Tibial artery (tissue), 4 donors: ENCODE data around the gene THADA.
A peak's percentile ranks its signal among the peaks of the same experiment; 100 is the strongest.
"Not testable (repeated sequence)": the region's sequence is repeated elsewhere in the genome, so short reads cannot be mapped to it uniquely, and the experiment has no call there.

Source experiments
- DNase-seq, 2 donors: peaks; one replicate each; pipeline ENCODE4 v3.0.0-alpha.2; 2019
- H3K27ac ChIP-seq, 2 donors: fragments of 200-600 bp; sonication (generic) in 1 of 2; 1 replicate in 1 of 2; 2 replicates in 1 of 2; pipeline ENCODE4 v1.5.1; 2018 to 2019; ENCODE audit warnings: mild to moderate bottlenecking in 1 of 2
- H3K27me3 ChIP-seq, 2 donors: fragments of 200-600 bp; sonication (generic) in 1 of 2; one replicate each; pipeline versions ENCODE4 v1.5.1 to v1.6.0; 2016 to 2019
- H3K36me3 ChIP-seq, 3 donors: fragments of 200-600 bp; sonication (generic) in 2 of 3; one replicate each; pipeline ENCODE4 v1.5.1; 2016 to 2019; ENCODE audit warnings: mild to moderate bottlenecking in 2 of 3
- H3K4me1 ChIP-seq, 4 donors: fragments of 200-600 bp; sonication (generic) in 2 of 4; 1 replicate in 3 of 4; 2 replicates in 1 of 4; pipeline ENCODE4 v1.5.1; 2016 to 2019
- H3K4me3 ChIP-seq, 2 donors: fragments of 200-600 bp; sonication (generic) in 1 of 2; 1 replicate in 1 of 2; 2 replicates in 1 of 2; pipeline ENCODE4 v1.5.1; 2018 to 2019; ENCODE audit warnings: mild to moderate bottlenecking in 2 of 2
- H3K9me3 ChIP-seq, 3 donors: fragments of 200-600 bp; sonication (generic) in 1 of 3; one replicate each; pipeline ENCODE4 v1.5.1; 2016 to 2019
- intact Hi-C: fragments of 100-400 bp; cut with DNase I; formaldehyde crosslinking; loops from one replicate; pipeline ENCODE4 v1.15.0; 2023; ENCODE audit warnings: low total_unique reads
- TF ChIP-seq, protein P1 (sequence below), 2 experiments: fragments of 200-600 bp in 1 of 2; fragments of 450-650 bp in 1 of 2; IDR thresholded peaks; one replicate each; pipeline ENCODE4 v1.5.1; 2017 to 2019; ENCODE audit warnings: antibody characterized with exemption in 2 of 2, mild to moderate bottlenecking in 1 of 2, moderate library complexity in 1 of 2

Gene THADA

DNA sequence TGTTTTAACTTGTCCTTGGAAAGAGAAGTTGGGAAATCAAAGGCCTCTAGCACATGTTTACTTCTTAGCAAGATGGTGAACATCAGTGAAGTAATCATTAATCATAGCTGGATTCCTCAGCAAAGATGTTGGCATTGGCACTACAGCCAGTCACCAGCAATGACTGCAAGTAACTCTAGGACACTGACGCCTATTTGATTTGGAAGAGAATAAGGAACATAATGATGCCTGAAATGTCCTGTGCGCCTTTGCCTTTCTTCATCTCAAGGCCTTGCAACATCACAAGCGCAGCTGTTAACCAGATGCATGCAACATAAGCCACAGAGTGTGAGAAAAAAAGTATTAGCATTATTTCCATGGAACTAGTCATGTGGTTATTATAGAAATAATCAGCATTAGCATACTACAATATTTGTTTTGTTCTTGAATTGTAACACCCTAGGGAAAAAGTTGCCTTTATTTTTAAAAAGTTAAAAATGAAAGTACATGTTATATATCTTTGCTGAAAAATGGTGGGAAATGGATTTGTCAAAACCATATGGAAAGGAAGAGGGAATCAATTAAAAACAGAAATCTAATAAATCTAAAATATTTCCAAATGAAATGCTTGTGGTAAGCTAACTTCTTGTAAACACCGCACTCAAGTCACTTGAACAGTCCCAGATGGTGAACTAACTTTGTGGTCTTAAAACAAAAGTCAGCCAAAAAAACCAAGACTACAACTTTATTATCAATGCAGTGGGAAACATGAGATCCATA, 55.6 kb downstream of the THADA start:
- Histone ChIP-seq H3K4me3 (no peak overlapping the region), H3K27ac (peak overlapping the region; percentile 82), H3K4me1 (peaks cover 0 to 50% (median 24%) of the 10 kb centered on the region in 4 donors), H3K27me3 (no peaks in the 10 kb centered on the region), H3K36me3 (no peaks in the 10 kb centered on the region), H3K9me3 (no peaks in the 10 kb centered on the region)
- TF ChIP-seq, protein P1, sequence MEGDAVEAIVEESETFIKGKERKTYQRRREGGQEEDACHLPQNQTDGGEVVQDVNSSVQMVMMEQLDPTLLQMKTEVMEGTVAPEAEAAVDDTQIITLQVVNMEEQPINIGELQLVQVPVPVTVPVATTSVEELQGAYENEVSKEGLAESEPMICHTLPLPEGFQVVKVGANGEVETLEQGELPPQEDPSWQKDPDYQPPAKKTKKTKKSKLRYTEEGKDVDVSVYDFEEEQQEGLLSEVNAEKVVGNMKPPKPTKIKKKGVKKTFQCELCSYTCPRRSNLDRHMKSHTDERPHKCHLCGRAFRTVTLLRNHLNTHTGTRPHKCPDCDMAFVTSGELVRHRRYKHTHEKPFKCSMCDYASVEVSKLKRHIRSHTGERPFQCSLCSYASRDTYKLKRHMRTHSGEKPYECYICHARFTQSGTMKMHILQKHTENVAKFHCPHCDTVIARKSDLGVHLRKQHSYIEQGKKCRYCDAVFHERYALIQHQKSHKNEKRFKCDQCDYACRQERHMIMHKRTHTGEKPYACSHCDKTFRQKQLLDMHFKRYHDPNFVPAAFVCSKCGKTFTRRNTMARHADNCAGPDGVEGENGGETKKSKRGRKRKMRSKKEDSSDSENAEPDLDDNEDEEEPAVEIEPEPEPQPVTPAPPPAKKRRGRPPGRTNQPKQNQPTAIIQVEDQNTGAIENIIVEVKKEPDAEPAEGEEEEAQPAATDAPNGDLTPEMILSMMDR (IDR thresholded peaks at IDR 0.05) = peak in 1 of 2 experiments; percentile 30
- intact Hi-C loops = loop anchor here (5.0 kb wide), 1 partner anchor 568 kb away; no protein-coding TSS in a partner anchor
- peak; percentile 92 to 95 for DNase-seq

DNA sequence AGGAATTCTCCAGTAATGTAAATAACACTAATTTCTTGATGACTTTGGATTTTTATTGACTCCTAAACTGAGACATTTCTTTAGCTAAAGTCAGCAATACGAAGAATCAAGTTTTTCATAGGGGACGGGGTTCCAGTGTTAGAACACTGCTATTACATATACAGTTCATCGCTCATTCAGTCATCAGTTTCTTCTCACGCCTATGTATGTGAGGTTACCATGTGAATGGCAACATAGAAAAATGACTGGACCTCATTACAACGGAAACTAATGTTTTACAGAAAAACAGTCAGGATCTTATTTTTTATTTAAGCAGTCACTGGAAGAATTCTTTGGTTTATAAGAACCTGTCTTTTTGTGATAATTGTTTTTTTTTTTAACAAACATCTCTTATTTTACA, 56.4 kb downstream of the THADA start:
- H3K36me3 ChIP-seq = no peaks in the 10 kb centered on the region
- H3K4me3 ChIP-seq = no peak overlapping the region
- peak overlapping the region; percentile 82 for H3K27ac ChIP-seq
- no peaks in the 10 kb centered on the region for H3K9me3 ChIP-seq
- H3K4me1 ChIP-seq = peaks cover 0 to 50% (median 24%) of the 10 kb centered on the region in 4 donors
- no peak for DNase-seq
- TF ChIP-seq, protein P1 (IDR thresholded peaks at IDR 0.05) = no peak
- intact Hi-C loops = loop anchor here (5.0 kb wide), 2 partner anchors 52 to 312 kb away; partner anchors contain the start of gene ZFP36L2
- H3K27me3 ChIP-seq = no peaks in the 10 kb centered on the region

DNA sequence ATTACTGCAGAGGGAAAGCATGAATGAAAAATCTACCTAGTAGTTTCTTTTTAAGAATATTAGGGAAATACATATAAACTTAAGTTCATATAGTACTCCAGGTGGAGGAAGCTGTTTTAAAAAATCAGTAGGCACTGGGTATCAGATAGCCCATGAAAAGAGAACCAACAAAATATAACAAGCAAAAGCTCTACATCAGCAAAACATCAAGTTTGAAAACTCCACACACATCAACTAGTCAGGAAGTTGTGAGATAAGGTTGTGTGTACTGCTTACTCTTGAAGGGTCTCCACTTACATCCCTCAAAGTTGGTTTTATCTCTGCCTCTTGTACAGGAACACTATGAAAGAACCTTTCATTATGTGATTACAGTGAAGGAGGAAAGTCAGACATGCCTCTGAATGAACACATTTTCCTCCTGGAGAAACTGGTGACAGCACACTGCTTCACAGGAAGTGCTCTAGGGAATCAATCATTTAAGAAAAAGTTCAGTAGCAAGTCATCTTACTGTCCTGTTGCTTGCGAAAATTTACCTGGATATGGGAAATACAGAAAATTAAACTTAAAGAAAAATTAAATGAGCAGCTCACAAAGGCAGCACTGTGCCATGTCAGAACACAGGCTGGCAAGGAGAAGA, 57.7 kb downstream of the THADA start:
- intact Hi-C loops = loop anchor here (5.0 kb wide), 2 partner anchors 51 to 311 kb away; partner anchors contain the start of gene ZFP36L2
- Histone ChIP-seq H3K27ac (peak overlapping the region; percentile 82), H3K27me3 (no peaks in the 10 kb centered on the region), H3K36me3 (no peaks in the 10 kb centered on the region), H3K4me3 (no peak overlapping the region), H3K9me3 (no peaks in the 10 kb centered on the region), H3K4me1 (peaks cover 0 to 50% (median 24%) of the 10 kb centered on the region in 4 donors)
- DNase-seq = no peak
- TF ChIP-seq, protein P1 (IDR thresholded peaks at IDR 0.05) = no peak

DNA sequence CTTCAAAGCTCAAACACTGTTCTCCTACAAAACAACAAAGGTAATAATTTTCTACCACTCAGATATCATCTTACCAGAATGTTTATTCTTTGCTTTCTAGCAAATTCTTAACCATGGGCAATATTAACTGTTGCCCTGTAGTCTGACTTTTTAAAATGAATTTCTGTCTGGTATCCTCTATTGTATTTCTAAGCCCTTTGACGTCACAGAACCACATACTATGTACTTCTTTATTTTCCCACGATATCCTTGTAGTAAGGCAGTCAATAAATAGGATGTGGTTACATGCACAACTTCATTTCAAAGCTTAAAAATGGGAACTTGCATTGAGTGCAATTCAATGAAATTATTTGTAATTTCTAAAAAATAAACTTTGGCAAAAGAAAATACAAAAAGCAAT, 58.7 kb downstream of the THADA start:
- Histone ChIP-seq H3K9me3 (no peaks in the 10 kb centered on the region), H3K4me3 (no peak overlapping the region), H3K4me1 (peaks cover 0 to 50% (median 24%) of the 10 kb centered on the region in 4 donors), H3K27ac (peak overlapping the region; percentile 82), H3K36me3 (no peaks in the 10 kb centered on the region), H3K27me3 (no peaks in the 10 kb centered on the region)
- no peak for DNase-seq
- intact Hi-C loops = loop anchor here (5.0 kb wide), 2 partner anchors 50 to 310 kb away; partner anchors contain the start of gene ZFP36L2
- TF ChIP-seq, protein P1 (IDR thresholded peaks at IDR 0.05) = no peak

DNA sequence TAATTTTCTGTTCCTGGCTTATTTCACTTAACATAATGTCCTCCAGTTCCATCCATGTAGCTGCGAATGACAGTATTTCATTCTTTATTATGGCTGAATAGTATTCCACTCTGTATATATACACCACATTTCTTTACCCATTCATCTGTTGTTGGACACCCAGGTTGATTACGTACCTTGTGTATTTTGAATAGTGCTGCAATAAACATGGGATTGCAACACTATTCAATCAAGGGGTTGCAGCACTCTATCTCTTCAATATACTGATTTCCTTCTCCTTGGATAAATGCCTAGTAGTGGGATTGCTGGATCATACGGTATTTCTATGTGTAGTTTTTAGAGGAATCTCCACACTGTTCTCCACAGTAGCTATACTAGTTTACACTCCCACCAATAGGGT, 61.3 kb downstream of the THADA start:
- Histone ChIP-seq H3K36me3 (no peaks in the 10 kb centered on the region), H3K4me1 (peaks cover 0 to 27% (median 12%) of the 10 kb centered on the region in 4 donors), H3K27ac (no peak overlapping the region), H3K9me3 (no peaks in the 10 kb centered on the region), H3K27me3 (no peaks in the 10 kb centered on the region), H3K4me3 (no peak overlapping the region)
- no peak for DNase-seq
- TF ChIP-seq, protein P1 (IDR thresholded peaks at IDR 0.05) = no peak
- intact Hi-C loops = no loop called here

DNA sequence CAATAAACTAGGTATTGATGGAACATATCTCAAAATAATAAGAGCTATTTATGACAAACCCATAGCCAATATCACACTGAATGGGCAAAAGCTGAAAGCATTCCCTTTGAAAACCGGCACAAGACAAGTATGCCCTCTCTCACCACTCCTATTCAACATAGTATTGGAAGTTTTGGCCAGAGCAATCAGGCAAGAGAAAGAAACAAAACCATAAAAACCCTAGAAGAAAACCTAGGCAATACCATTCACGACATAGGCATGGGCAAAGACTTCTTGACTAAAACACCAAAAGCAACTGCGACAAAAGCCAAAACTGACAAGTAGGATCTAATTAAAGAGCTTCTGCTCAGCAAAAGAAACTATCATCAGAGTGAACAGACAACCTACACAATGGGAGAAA, 63.3 kb downstream of the THADA start:
- DNase-seq, H3K27ac ChIP-seq, H3K4me3 ChIP-seq, H3K27me3 ChIP-seq, H3K9me3 ChIP-seq, intact Hi-C loops, H3K36me3 ChIP-seq: not testable (repeated sequence)
- H3K4me1 ChIP-seq = peaks cover 0 to 15% (median 2%) of the 10 kb centered on the region in 4 donors
